ENCODE results near the gene CFAP410. TPM values are rescaled to one million over a fixed set of nuclear protein-coding genes. Genes with fewer than 3 reads are reported as not detected.
A peak's percentile ranks its signal among the peaks of the same experiment; 100 is the strongest.

CFAP410 gene
- total RNA-seq, 6 donors from 2014 or later = 34.4 to 85.9 (median 48.4) TPM

DNA sequence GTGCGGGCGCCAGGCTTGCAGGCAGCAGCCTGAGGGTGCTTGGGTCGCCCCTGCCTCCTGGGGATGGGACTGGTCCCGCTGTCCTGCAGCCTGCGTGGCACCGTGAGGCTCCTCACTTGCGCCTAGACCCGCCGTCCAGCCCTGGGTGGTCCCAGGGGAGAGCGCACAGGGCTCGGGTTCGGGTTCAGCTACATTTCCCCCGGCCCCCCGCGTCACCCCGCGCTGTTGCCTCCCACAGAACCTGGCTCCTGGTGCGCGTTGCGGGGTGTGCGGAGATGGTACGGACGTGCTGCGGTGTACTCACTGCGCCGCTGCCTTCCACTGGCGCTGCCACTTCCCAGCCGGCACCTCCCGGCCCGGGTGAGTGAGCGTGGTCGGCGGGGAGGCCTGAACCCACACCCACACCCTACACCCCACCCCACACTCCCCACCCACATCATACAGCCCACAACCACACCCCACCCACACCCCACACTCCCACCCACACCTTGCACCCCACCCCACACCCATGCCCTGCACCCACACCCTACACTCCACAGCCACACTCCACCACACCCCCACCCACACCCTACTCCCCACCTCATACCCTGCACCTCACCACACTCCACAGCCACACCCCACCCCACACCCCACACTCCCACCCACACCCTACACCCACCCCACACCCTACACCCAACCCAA is 45.5 kb downstream of the CFAP410 start:
- peaks cover 8 to 19% (median 10%) of the 10 kb centered on the region in 4 donors for H3K4me1 ChIP-seq
- no peak for TF ChIP-seq EP300 (IDR thresholded peaks at IDR 0.05)
- TF ChIP-seq, protein P1, sequence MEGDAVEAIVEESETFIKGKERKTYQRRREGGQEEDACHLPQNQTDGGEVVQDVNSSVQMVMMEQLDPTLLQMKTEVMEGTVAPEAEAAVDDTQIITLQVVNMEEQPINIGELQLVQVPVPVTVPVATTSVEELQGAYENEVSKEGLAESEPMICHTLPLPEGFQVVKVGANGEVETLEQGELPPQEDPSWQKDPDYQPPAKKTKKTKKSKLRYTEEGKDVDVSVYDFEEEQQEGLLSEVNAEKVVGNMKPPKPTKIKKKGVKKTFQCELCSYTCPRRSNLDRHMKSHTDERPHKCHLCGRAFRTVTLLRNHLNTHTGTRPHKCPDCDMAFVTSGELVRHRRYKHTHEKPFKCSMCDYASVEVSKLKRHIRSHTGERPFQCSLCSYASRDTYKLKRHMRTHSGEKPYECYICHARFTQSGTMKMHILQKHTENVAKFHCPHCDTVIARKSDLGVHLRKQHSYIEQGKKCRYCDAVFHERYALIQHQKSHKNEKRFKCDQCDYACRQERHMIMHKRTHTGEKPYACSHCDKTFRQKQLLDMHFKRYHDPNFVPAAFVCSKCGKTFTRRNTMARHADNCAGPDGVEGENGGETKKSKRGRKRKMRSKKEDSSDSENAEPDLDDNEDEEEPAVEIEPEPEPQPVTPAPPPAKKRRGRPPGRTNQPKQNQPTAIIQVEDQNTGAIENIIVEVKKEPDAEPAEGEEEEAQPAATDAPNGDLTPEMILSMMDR (IDR thresholded peaks at IDR 0.05) = no peak
- no peak for TF ChIP-seq POLR2A (IDR thresholded peaks at IDR 0.05)
- no peak for TF ChIP-seq POLR2AphosphoS5 (IDR thresholded peaks at IDR 0.05)
- H3K4me3 ChIP-seq = no peak overlapping the region
- H3K9me3 ChIP-seq = no peaks in the 10 kb centered on the region
- no peak for ATAC-seq (ENCODE audit: low FRiP score in 2 of 2)
- peak in 1 of 2 donors; percentile 79 for DNase-seq
- H3K27ac ChIP-seq = no peak overlapping the region
- no peaks in the 10 kb centered on the region for H3K27me3 ChIP-seq
- H3K36me3 ChIP-seq = no peaks in the 10 kb centered on the region
- WGBS, 2 donors = 90 to 95% methylated on average over 25 to 30 of the region's 33 CpGs

DNA sequence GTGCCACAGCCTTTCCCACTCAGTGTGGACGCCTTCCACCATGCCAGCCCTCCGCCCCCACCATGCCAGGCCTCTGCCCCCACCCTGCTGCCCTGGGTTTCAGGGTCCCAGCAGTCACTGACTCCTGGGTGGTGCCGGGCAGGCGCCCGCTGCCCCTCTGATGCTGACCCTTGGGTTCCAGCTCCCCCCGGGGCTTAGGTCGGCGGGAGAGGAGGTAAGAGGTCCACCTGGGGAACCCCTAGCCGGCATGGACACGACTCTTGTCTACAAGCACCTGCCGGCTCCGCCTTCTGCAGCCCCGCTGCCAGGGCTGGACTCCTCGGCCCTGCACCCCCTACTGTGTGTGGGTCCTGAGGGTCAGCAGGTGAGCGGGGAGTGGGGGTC is 46.4 kb downstream of the CFAP410 start:
- H3K27ac ChIP-seq = no peak overlapping the region
- no peaks in the 10 kb centered on the region for H3K9me3 ChIP-seq
- no peaks in the 10 kb centered on the region for H3K36me3 ChIP-seq
- ATAC-seq (ENCODE audit: low FRiP score in 2 of 2) (no peak), DNase-seq (peak in 1 of 2 donors; percentile 80)
- peaks cover 5 to 12% (median 6%) of the 10 kb centered on the region in 4 donors for H3K4me1 ChIP-seq
- 84 to 91% methylated on average over 10 to 12 of the region's 15 CpGs for WGBS, 2 donors
- no peak overlapping the region for H3K4me3 ChIP-seq
- TF ChIP-seq POLR2A (IDR thresholded peaks at IDR 0.05) = no peak
- no peak for TF ChIP-seq POLR2AphosphoS5 (IDR thresholded peaks at IDR 0.05)
- TF ChIP-seq, protein P1 (IDR thresholded peaks at IDR 0.05) = no peak
- TF ChIP-seq EP300 (IDR thresholded peaks at IDR 0.05) = no peak
- no peaks in the 10 kb centered on the region for H3K27me3 ChIP-seq

DNA sequence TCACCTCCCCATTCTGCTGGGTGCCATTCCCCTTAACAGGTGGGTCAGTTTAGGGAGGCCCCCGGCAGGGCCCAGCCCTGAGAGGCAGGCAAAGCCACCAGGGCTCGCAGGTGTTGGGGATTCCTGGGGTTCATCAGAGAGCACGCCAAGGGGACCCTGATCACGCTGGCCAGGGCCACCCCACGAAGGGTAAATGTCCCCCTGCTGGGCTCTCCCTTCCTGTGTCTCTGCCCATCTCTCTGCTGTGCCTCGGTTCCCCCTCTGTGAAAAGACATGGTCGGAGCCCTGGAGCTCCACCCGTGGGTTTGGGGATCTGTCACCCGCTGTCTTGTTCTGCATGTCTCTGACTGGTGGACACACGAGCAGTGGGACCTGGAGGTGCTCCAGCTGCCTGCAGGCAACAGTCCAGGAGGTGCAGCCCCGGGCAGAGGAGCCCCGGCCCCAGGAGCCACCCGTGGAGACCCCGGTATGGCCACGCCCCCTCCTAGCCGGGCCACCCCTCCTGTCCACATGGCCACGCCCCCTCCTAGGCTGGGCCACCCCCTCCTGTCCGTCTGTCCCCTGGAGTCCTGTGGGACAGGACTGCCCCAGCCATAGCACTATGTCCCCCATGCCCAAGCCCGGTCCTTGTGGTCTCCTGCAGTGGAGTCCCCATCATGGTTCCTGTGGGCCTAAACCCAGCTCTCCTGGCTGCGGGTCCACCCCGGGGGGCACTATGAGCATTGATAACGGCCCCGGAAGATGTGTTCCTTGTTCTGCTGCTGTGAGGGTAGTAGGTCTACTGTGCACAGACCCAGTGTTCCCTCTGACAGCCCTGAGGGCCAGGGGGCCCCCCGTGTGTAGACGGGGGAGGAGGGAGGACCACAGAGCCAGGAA is 47.0 kb downstream of the CFAP410 start:
- Histone ChIP-seq H3K9me3 (no peaks in the 10 kb centered on the region), H3K36me3 (no peaks in the 10 kb centered on the region), H3K4me1 (peaks cover 0 to 8% (median under 1%) of the 10 kb centered on the region in 4 donors), H3K4me3 (no peak overlapping the region), H3K27me3 (peaks cover 0 to 4% (median 0%) of the 10 kb centered on the region in 4 donors), H3K27ac (no peak overlapping the region)
- TF ChIP-seq POLR2A (IDR thresholded peaks at IDR 0.05) = no peak
- WGBS, 2 donors = 64 to 67% methylated on average over 12 to 22 of the region's 25 CpGs
- peak in 1 of 2 donors; percentile 76 for DNase-seq
- no peak for ATAC-seq (ENCODE audit: low FRiP score in 2 of 2)

DNA sequence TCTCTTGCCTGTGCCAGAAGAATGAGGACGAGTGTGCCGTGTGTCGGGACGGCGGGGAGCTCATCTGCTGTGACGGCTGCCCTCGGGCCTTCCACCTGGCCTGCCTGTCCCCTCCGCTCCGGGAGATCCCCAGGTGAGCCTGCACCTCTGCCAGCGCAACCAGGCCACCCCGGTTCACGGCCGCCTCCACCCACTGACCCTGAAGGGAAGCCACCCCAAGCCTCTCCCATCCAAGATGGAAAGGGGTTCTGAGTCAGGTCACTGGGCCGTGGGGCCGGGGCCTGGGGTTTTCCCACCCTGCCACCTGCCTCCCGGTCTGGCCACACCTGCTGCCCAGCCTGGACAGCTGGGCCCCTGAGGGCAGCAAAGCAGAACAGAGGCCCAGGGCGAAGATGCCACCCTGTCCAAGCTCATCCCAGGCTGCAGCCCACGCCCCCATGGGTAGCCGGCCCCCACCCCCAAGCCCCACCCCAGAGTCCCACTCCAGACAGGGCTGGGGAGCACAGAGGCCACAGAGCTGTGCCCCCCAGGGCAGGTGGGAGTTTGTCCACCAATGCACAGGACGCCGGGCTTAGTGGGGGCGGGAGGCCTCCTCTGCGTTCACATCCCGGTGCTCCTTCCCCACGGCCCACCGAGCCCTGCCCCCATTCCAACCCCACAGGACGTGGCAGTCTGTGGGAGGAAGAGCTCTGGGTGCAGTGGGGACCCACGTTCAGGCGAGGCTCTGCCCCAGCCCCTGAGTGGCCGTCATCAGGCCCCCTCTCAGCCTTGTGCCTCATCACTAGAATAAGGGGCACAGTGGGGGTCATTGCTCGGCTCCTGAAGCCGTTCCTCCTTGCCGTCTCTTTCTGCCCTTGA is 47.9 kb downstream of the CFAP410 start:
- TF ChIP-seq, protein P1 (IDR thresholded peaks at IDR 0.05) = no peak
- TF ChIP-seq EP300 (IDR thresholded peaks at IDR 0.05) (no peak), POLR2AphosphoS5 (IDR thresholded peaks at IDR 0.05) (no peak), POLR2A (IDR thresholded peaks at IDR 0.05) (no peak)
- Histone ChIP-seq H3K27ac (no peak overlapping the region), H3K27me3 (peaks cover 0 to 10% (median 0%) of the 10 kb centered on the region in 4 donors), H3K36me3 (no peaks in the 10 kb centered on the region), H3K9me3 (no peaks in the 10 kb centered on the region), H3K4me1 (peaks cover 0 to 8% (median 0%) of the 10 kb centered on the region in 4 donors), H3K4me3 (no peak overlapping the region)
- DNase-seq = peak in 1 of 2 donors; percentile 81
- no peak for ATAC-seq (ENCODE audit: low FRiP score in 2 of 2)
- 83 to 92% methylated on average over 5 to 23 of the region's 33 CpGs for WGBS, 2 donors

Measured in upper lobe of left lung (tissue), 6 donors.